AG04449 (cell line): ENCODE results near the gene EGLN3.
"Not testable (repeated sequence)": the region's sequence is repeated elsewhere in the genome, so short reads cannot be mapped to it uniquely, and the experiment has no call there.

Source experiments
- CTCF ChIA-PET: fragments of 350-600 bp; formaldehyde crosslinking; extraction: SDS; loops from one replicate; lab custom pipeline; 2021; ENCODE audit warnings: antibody characterized with exemption; lab: Yijun Ruan, JAX
- POLR2A ChIA-PET: fragments of 400-600, 350-600 bp; formaldehyde crosslinking; extraction: SDS; loops from one replicate; lab custom pipeline; 2020; ENCODE audit warnings: antibody characterized with exemption, inconsistent platforms; lab: Yijun Ruan, JAX
- DNase-seq: peaks from one replicate; pipeline ENCODE4 v3.0.0-alpha.2; 2010; ENCODE audit warnings: low read depth, low spot score
- H3K4me3 ChIP-seq: 2 replicates; pipeline ENCODE4 v1.5.1; 2011; ENCODE audit warnings: low read depth, mild to moderate bottlenecking, control low read depth, low read length
- CTCF ChIP-seq: IDR thresholded peaks from one replicate; pipeline ENCODE4 v1.5.1; 2011; ENCODE audit warnings: mild to moderate bottlenecking, moderate library complexity, low read length, control low read depth, inconsistent platforms; ENCODE audit not compliant: insufficient read depth; ENCODE audit errors: missing control alignments

EGLN3 gene

DNA sequence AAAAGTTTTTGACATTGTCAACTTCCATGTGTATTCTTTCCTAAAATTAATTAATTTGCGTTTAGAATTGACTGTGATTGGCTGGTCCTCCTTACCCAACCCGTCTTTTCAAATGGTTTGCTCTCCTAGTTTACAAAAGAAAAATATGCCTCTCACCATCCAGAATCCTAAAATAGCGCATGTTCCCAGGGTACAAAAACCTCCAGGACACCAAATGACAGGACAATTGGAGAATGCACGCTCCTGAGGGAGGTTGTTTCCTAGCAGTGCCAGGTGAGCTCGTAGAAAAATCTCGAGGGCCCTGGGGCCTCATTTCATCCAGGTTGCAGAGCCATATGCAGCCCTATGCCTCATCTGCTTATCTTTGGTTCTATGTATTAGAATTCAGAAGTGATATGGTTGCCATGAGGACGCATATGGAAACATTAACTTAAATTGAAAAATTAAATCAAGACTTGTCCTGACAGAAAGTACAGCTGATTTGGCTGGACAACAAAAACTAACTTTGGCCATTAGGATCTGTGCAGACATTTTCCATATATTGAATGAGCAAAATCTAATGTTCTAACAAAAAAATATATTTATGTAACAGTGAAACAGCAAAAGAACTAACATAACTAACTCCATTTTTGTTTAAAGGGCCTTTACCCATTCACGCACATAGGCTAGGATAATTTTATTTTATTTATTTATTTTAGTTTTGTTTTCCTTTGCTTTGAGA is 28.2 kb upstream of the EGLN3 start:
- no peak for TF ChIP-seq CTCF
- ChIA-PET CTCF (no interaction called here), POLR2A (no interaction called here)
- DNase-seq = no peak
- no peak overlapping the region for H3K4me3 ChIP-seq

- no peak for DNase-seq
- TF ChIP-seq CTCF = no peak
- POLR2A ChIA-PET = no interaction called here
- CTCF ChIA-PET = no interaction called here
- H3K4me3 ChIP-seq = no peak overlapping the region
These were observed 21.8 kb upstream of the EGLN3 start for GRCh38 chr14:33972583-33973081.

- H3K4me3 ChIP-seq, DNase-seq, POLR2A ChIA-PET, CTCF ChIA-PET: not testable (repeated sequence)
These were observed 19.0 kb upstream of the EGLN3 start for GRCh38 chr14:33969846-33970245.

DNA sequence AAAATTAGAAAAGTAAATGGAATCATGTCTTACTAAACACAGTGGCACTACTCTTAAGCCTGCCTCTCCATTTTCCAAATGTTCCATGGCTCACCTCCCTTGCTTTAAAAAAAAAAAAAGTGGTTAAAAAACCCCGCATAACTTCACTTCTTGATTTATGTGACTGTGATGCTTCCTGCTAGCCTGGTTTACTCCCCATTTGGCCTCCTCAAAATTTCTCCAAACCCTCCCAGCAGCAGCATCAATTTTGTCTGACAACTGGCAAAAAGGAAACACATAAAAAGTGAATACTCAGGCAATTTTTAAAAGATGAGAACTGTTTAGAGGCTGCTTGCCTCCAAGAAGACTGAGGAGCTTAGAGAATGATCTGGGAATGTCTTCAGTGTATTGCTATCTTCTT is 17.8 kb upstream of the EGLN3 start:
- H3K4me3 ChIP-seq = no peak overlapping the region
- CTCF ChIA-PET = no interaction called here
- TF ChIP-seq CTCF = no peak
- no peak for DNase-seq
- POLR2A ChIA-PET = no interaction called here

DNA sequence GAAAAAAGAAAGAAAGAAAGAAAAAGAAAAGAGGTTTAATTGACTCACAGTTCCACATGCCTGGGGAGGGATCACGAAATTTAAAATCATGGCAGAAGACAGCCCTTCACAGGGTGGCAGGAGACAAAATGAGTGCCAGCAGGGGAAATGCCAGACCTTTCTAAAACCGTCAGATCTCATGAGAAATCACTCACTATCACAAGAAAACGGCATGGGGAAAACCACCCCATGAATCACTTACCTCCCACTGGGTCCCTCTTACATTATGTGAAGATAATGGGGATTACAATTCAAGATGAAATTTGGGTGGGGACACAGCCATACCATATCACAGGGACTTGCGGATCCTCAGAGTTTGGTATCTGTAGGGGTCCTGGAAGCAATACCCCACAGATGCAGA is 16.3 kb upstream of the EGLN3 start:
- no peak for DNase-seq
- CTCF ChIA-PET = no interaction called here
- H3K4me3 ChIP-seq = no peak overlapping the region
- TF ChIP-seq CTCF = no peak
- POLR2A ChIA-PET = no interaction called here

DNA sequence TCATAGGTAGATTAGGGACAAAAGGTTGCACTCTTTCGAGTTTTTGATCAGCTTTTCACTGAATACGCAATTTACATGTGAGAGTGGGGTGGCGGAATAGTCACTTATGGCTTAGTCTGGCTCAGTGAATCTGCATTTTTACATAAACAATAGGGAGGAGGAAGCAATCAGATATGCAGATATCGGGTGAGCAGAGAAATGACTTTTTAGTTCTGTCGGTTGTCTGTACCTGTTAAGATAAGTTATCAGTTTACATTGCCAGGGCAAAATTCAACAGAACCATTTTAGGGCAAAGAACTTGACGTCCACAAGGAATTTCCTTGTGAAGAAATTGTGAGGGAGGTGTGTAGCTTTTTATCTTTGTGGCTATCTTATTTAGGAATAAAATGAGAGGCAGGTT is 15.4 kb upstream of the EGLN3 start:
- no peak overlapping the region for H3K4me3 ChIP-seq
- DNase-seq = no peak
- POLR2A ChIA-PET = no interaction called here
- CTCF ChIA-PET = no interaction called here
- TF ChIP-seq CTCF = no peak

- CTCF ChIA-PET = no interaction called here
- no peak for DNase-seq
- H3K4me3 ChIP-seq = no peak overlapping the region
- POLR2A ChIA-PET = no interaction called here
- no peak for TF ChIP-seq CTCF
These were observed 13.9 kb upstream of the EGLN3 start for GRCh38 chr14:33964599-33965317.
